Colonic mucosa (tissue), 4 donors: Measurements from ENCODE around the gene TMOD4. TPM values are rescaled to one million over a fixed set of nuclear protein-coding genes. Genes with fewer than 3 reads are reported as not detected.

ENCODE experiments used
- DNase-seq: peaks from one replicate; pipeline ENCODE4 v3.0.0-alpha.2; 2020
- H3K27ac ChIP-seq: fragments of 200-600 bp; one replicate; pipeline ENCODE4 v1.8.0; 2021
- H3K27me3 ChIP-seq: fragments of 200-600 bp; one replicate; pipeline ENCODE4 v1.8.0; 2021
- H3K36me3 ChIP-seq: fragments of 200-600 bp; one replicate; pipeline ENCODE4 v1.8.0; 2021
- H3K4me1 ChIP-seq: fragments of 200-600 bp; one replicate; pipeline ENCODE4 v1.8.0; 2021; ENCODE audit warnings: mild to moderate bottlenecking
- H3K4me3 ChIP-seq: fragments of 200-600 bp; one replicate; pipeline ENCODE4 v1.8.0; 2021
- H3K9ac ChIP-seq, 2 donors: one replicate each; pipeline ENCODE4 v1.7.0; 2013; ENCODE audit warnings: control low read depth in 2 of 2, low read depth in 2 of 2, low read length in 2 of 2
- H3K9me3 ChIP-seq: fragments of 200-600 bp; one replicate; pipeline ENCODE4 v1.8.0; 2021
- CTCF ChIP-seq: fragments of 200-600 bp; IDR thresholded peaks from one replicate; pipeline ENCODE4 v1.8.0; 2022; ENCODE audit warnings: antibody characterized with exemption, mild to moderate bottlenecking
- intact Hi-C: fragments of 100-400 bp; cut with DNase I; formaldehyde crosslinking; loops from one replicate; pipeline ENCODE4 v1.14.1; 2022
- total RNA-seq, 2 donors: library from RNA; stranded (reverse); fragmentation: NEBNext Ultra II Directional in 1 of 2; extraction: Animal tissue kit (Norgen Biotek cat#: 25700) in 1 of 2; gene quantifications; one replicate each; pipeline ENCODE4 v1.2.1, GENCODE V29; 2021
- donor health status: healthy.
- donor health status: DM: no; HTN: no; CAD: no.
- donor health status: DM: no; HTN: no; CAD: no.

TMOD4 gene
- total RNA-seq, 2 donors from 2014 or later: 0.67 TPM; not detected in 1

- peaks cover 6% of the 10 kb centered on the region for H3K36me3 ChIP-seq
- H3K4me3 ChIP-seq: peak overlapping the region; percentile 19
- DNase-seq: no peak
- no peaks in the 10 kb centered on the region for H3K9me3 ChIP-seq
- no peaks in the 10 kb centered on the region for H3K27me3 ChIP-seq
- peak overlapping the region; percentile 1 to 9 for H3K9ac ChIP-seq
- H3K4me1 ChIP-seq: no peaks in the 10 kb centered on the region
- intact Hi-C loops: loop anchor here (5.0 to 10.0 kb wide), 2 partner anchors 60 to 132 kb away; no protein-coding TSS in a partner anchor
- no peak for TF ChIP-seq CTCF
- peak overlapping the region; percentile 51 for H3K27ac ChIP-seq
Observed at GRCh38 chr1:151157067-151157531, 18.7 kb downstream of the TMOD4 start.

- Histone ChIP-seq H3K27ac (peak within 1 kb of the TSS; percentile 51), H3K9me3 (no peaks in the 10 kb centered on the region), H3K4me3 (peak within 1 kb of the TSS; percentile 19), H3K36me3 (peaks cover 6% of the 10 kb centered on the region), H3K9ac (peak within 1 kb of the TSS; percentile 1 to 19), H3K4me1 (no peaks in the 10 kb centered on the region), H3K27me3 (no peaks in the 10 kb centered on the region)
- intact Hi-C loops: loop anchor here (5.0 to 10.0 kb wide), 2 partner anchors 59 to 132 kb away; no protein-coding TSS in a partner anchor
- TF ChIP-seq CTCF: no peak
- DNase-seq: peak; percentile 73
Observed at GRCh38 chr1:151156515-151156819, 19.3 kb downstream of the TMOD4 start, which contains the start of gene TNFAIP8L2. Gene TNFAIP8L2, plus strand, starts transcription at chr1:151156649. Its CDS starts 2,049 bp downstream, at chr1:151158698.

GRCh38 chr1:151147665-151148064 lies 28.1 kb downstream of the TMOD4 start:
- no peak for TF ChIP-seq CTCF
- Histone ChIP-seq H3K4me3 (no peak overlapping the region), H3K9ac (no peak overlapping the region), H3K9me3 (no peaks in the 10 kb centered on the region), H3K36me3 (no peaks in the 10 kb centered on the region), H3K4me1 (no peaks in the 10 kb centered on the region), H3K27ac (no peak overlapping the region), H3K27me3 (no peaks in the 10 kb centered on the region)
- no peak for DNase-seq
- intact Hi-C loops: no loop called here

GRCh38 chr1:151147132-151147503 lies 28.7 kb downstream of the TMOD4 start:
- Histone ChIP-seq H3K4me1 (no peaks in the 10 kb centered on the region), H3K9me3 (no peaks in the 10 kb centered on the region), H3K27ac (peak overlapping the region; percentile 43), H3K9ac (peak overlapping the region; percentile 9 to 81), H3K36me3 (no peaks in the 10 kb centered on the region), H3K4me3 (peak overlapping the region; percentile 80), H3K27me3 (no peaks in the 10 kb centered on the region)
- TF ChIP-seq CTCF: no peak
- DNase-seq: no peak
- intact Hi-C loops: no loop called here

- peak; percentile 97 for DNase-seq
- peak within 1 kb of the TSS; percentile 39 to 81 for H3K9ac ChIP-seq
- no peaks in the 10 kb centered on the region for H3K4me1 ChIP-seq
- H3K27me3 ChIP-seq: no peaks in the 10 kb centered on the region
- TF ChIP-seq CTCF: no peak
- intact Hi-C loops: no loop called here
- H3K36me3 ChIP-seq: no peaks in the 10 kb centered on the region
- H3K4me3 ChIP-seq: peak within 1 kb of the TSS; percentile 80
- no peaks in the 10 kb centered on the region for H3K9me3 ChIP-seq
- peak within 1 kb of the TSS; percentile 43 for H3K27ac ChIP-seq
Observed at GRCh38 chr1:151146412-151147131, 29.2 kb downstream of the TMOD4 start, which contains the start of gene SEMA6C. Gene SEMA6C, minus strand, starts transcription at chr1:151146631. Its CDS starts 4,010 bp downstream, at chr1:151142621.
